Superior temporal gyrus (tissue), 1 donor: ENCODE data around the gene APH1A.
"Not testable (repeated sequence)": the region's sequence is repeated elsewhere in the genome, so short reads cannot be mapped to it uniquely, and the experiment has no call there.

ENCODE experiments used
- DNase-seq: peaks from one replicate; pipeline ENCODE4 v3.0.0-alpha.2; 2016; ENCODE audit errors: extremely low spot score

The APH1A gene

DNA sequence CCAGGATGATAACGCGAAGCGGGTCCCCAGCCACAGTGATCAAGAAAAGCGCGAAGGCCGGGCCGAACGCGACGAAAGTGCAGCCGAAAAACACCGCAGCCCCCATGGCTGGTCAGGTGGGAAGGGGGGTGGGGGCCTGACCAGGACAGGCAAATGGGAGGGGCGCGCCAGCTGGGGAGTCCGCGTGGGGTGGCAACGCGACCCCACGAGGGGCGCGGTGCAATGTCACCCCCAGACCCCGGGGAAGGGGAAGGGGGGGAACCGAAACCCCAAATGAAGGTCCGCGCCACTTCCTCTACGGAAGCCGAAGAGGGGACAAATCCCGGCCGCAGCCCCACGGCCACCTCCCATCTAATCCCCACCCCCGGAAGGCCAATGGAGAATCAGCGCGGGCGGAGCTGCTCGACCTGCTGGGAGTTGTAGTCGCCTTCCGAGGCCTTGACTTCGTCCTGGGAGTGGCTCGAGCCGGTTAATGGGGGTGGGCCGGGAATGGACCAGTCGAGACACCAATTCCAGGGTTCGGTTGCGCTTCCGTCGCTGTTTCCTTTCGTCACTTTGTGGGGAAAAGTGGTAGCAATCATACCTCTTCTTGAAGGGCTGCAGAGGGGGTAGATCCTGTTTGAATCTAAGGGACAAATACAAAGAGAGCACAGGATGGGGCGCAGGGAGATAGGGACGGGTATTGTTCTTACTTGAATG lies at the start of gene APH1A:
TSS of gene APH1A (minus strand) at position 312 of the 699 bp plus-strand sequence. CDS start at position 106, 206 bp downstream.
- peak; percentile 97 for DNase-seq

DNA sequence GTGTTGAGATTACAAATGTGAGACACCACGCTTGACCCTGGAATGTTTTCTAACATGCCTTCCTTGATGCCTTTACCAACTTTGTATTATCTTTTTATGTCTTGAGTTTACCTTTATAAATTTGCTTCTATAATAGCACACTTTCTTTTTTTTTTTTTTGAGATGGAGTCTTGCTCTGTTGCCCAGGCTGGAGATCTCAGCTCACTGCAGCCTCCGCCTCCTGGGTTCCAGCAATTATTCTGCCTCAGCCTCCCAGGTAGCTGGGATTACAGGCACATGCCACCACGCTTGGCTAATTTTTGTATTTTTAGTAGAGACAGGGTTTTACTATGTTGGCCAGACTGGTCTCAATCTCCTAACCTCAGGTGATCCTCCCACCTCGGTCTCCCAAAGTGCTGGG lies 45.9 kb upstream of the APH1A start:
- not testable (repeated sequence) for DNase-seq

DNA sequence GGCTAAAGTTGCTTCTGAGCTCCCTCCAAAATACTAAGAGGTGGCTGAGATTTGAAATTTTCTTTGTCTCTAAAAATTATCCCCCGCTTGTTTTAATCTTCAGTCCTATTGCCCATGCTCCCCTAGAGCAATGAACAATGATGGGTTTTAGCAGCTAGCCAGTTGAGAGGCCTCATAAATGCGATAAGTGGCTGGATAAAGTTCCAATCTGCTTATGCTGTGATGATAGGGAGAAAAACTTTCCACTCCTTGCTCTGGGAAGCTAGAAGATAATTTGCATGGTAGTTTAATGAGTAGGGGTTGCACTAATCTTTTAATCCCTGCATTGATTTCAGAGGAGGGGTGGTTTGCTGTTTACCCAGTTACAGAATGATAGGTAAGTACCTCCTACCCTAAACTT lies 42.9 kb upstream of the APH1A start:
- DNase-seq = no peak

DNA sequence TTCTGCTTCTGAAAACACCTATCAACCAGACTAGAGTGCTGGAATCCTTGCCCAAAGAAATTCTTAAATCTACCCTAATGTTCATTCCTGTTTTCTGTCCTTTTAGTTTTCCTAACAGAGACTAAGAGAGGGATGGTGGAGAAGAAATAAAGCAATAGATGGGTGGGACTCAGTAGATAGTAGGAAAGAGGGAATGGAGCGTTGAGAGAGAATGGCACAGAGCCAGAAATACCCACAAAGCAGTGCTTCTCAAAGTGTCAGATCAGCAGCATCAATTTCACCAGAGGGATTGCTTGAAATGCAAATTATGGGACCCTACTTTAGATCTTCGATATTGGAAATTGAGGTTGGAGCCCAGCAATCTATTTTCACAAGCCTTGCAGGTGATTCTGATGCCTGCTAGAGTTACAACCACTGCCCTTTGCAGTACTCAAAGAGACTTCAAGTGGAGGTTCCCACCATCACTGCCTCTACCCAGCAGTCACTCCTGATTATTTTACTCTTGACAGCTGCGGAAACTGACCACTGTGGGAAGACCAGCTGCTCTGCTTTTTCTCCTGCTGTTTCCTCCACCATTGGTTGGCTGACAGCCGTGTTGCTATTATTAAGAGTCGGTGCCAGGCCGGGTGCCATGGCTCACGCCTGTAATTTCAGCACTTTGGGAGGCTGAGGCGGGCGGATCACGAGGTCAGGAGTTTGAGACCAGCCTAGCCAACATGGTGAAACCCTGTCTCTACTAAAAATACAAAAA lies 41.1 kb upstream of the APH1A start:
- DNase-seq = no peak

DNA sequence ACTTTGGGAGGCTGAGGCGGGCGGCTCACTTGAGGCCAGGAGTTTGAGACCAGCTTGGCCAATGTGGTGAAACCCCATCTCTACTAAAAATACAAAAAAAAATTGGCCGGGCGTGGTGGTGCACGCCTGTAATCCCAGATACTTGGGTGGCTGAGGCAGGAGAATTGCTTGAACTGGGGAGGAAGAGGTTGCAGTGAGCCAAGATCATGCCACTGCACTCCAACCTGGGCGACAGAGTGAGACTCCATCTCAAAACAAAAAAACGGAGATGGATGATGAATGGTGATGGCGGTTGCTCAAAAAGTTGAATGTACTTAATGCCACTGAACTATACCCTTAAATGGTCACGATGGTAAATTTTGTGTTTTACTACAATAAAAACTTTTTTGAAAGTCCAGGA lies 39.8 kb upstream of the APH1A start:
- not testable (repeated sequence) for DNase-seq

DNA sequence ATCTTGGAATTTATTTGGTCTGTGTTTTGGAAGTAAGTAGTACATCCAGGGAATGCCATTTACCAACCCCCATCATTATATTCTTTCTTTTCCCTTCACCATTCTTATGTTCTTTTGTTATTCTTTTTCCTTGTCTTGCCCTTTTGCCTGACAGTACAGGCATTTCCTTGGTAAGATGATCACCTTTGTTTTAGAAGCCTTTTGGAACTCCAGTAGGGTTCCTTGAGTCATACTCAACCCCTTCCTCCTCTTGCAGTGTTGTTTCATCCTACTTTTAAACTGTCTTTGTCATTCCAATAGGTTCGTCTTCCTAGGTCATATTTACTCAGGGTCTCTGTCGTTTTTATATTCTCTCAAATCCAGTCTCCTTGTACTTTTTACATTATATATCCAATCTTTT lies 34.1 kb upstream of the APH1A start:
- no peak for DNase-seq

DNA sequence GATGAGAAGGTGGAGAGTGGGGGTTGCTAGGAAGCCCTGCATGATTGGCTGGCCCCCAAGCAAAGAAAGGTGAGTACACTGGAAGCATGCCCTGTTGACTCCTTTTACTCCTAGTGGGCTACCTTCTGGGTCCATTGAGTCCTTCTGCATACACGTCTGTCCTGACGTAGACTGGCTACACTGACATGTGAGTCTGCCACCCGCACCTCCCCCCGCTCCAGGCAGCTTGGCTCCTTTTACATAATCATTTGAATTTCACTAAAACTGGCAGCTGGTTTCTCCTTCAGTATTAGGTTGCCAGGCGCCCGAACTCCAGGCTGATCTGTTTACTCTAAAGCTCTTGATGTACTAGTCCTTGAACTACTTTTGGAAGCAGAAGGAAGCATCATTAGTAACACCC lies 33.5 kb upstream of the APH1A start:
- DNase-seq = peak; percentile 65

DNA sequence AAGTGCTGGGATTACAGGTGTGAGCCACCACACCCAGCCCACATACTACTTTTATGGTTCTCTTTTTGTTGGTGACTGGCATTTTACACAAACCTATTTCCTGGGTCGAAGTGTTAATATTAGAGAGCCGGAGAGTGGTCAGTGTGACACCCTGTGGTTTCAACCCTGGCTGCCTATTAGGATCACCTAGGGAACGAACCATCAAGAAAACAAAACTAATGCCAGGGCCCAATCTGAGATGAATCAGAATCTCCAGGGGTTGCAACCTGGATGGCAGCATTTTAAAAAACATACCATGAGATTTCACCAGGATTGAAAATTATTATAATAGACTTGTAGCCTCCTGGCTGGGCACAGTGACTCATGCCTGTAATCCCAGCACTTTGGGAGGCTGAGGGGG lies 30.9 kb upstream of the APH1A start:
- no peak for DNase-seq

DNA sequence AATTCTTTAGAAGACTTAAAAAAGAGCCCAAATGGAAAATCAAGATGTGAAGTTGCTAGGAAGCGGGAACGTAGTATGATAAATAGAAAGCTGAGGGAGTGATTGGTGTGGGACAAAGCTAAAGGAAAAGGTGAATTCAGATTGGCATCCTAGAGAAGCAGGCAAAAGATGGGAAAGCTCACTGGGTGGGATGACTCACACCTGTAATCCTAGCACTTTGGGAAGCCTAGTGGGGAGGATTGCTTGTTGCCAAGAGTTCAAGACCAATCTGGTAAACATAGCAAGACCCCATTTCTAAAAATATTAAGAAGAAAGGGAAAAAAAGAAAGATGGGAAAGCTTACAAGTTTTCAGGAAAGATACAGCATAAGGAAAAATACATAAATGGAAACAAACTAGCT lies 26.7 kb upstream of the APH1A start:
- DNase-seq = no peak

DNA sequence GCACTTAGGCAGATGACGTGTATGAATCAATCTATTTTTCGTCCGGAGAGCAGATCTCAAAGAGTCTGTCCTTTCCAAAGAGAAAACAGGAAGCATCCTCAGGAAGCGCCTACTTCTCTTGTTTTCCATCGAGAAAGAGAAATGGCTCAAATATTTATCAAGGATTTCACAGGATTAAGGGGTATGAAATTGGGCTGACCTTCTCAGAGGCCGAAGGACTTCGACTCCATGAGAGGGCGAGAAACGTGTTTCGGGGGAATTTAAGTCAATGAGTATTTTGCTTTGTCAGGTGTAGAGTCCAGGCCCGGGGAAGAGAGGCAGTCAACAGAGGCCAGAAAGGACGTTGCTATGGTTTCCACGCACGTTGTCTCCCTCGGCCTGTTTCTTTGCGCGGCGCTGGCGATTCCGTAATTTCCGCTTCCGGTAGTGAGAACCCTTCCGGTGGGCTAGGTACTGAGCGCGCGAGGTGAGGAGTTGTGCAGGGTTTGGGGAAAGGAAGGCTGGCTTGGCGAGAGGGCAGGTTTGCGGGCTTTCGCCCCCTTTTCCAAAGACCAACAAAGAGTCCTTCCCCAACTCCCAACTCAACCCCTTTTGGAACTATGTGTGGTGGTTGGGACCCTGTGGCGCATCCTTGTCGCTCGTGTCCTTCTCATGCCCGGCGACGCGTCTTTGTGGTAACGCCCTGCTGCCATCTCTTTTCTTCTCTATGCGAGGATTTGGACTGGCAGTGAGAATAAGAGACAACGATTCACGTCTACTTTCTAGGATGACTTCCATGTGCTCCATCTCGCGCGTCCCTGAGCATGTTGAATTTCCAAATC lies 24.8 kb upstream of the APH1A start, which contains the start of gene MRPS21:
TSS of gene MRPS21 (plus strand) at position 429 of the 821 bp plus-strand sequence. CDS start 506 bp downstream, outside the sequence.
- peak; percentile 96 for DNase-seq

DNA sequence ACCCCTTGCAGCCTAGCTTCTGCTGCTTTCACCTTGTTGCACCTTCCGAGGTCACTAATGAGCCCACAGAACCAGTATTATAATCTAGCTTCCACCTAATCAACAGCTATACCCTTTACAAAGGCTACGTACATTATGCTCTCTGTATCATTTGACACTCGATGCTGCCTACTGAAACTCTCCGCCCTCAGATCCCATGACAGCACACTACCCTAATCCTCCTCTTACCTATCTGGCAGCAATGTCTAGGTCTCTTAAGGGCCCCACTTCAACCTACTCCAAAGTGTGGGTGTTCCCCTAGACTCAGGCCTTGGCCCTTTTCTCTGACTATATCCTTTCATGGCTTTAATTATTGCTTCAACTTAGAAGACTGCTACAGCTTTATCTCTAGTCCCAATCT lies 20.0 kb upstream of the APH1A start:
- no peak for DNase-seq

DNA sequence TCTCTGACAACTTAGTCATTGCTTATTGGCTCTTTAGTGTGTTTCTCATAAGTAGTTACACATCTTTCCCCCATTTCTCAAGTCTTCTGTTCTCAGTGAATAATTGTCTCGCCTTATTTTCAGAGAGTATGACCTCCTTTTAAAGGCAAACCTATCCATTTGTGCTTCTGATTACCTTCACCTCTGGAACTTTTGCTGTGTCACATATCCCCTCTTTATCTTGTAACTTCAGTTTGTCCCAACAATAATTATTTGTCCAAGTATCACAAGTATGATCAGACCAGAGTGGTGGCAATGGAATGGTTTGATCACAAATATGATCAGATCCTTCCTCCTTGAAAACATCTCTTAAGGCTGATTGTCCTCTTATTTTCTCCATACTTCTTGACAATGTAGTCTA lies 19.6 kb upstream of the APH1A start:
- DNase-seq = no peak

DNA sequence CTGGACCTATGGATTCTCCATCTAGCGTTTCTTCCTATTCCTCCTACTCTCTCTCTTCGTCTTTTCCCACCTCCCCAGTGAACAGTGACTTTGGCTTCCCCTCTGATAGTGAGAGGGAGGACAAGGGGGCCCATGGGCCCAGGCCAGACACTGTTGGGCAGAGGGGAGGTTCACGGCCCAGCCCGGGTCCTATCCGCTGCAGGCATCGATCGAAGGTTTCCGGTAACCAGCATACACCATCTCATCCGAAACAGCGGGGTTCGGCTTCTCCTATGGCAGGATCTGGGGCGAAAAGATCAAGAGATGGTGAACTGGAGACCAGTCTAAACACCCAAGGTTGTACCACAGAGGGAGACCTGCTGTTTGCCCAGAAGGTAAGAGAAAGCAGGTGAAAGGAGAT lies 14.4 kb upstream of the APH1A start:
- DNase-seq = no peak

DNA sequence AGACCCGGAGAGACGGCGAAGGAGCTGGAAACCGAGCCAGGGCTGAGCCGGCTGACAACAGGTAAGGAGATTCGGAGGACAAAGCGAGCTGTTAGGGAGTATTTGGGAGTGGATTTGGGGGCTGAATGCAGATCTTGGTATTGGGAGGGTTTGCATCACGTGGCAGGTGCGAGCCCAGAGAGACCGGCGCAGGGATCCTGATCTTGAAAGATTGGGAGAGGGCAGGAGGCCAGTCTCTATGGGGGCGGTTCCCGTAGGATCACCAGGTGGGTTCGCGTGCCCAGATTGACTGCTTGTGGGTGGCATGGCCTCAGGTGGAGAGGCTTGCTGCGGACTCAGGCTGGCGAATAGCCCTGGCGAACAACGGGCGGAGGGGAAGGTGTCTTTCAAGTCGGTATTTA lies 13.7 kb upstream of the APH1A start:
- no peak for DNase-seq

DNA sequence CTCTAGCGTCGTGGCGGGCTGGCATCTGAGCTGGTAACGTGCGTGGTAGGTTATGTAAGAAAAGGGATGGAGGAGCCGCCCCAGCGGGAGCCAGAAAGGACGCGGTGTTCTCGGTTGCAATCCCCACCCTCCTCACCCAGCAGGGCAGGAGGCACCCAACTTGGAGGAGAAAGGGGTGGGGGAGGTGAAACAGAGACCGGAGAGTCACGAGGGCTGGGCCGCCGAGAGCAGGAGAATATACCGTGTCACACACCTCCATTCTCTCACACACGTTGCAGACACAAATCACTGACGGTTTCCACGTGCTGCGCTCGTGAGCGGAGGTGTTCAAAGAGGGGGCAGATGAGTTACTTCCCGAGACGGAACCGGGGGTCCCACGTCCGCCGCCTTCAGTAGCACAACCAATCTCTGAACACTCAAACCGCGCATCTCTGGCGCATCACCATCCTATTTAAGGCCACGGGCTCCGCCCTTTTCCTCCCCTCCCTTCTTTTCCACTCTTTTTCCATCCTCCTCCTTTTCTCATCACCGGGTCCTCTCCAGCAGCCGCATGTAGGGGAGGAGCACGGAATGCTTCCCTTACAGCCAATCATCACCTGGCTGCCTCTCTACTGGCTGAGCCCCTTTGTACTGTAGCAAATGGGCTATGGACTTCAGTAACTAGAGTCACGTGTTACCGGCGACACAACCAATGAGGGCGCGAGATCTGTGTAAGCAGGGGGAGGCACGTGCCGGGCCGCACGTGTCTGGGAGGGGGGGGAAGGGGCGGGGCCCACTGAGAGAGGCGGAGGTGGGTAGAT lies 13.1 kb upstream of the APH1A start, which contains the start of gene CIART:
TSS of gene CIART (plus strand) at position 797 of the 800 bp plus-strand sequence. CDS start 714 bp downstream, outside the sequence.
- peak; percentile 98 for DNase-seq

DNA sequence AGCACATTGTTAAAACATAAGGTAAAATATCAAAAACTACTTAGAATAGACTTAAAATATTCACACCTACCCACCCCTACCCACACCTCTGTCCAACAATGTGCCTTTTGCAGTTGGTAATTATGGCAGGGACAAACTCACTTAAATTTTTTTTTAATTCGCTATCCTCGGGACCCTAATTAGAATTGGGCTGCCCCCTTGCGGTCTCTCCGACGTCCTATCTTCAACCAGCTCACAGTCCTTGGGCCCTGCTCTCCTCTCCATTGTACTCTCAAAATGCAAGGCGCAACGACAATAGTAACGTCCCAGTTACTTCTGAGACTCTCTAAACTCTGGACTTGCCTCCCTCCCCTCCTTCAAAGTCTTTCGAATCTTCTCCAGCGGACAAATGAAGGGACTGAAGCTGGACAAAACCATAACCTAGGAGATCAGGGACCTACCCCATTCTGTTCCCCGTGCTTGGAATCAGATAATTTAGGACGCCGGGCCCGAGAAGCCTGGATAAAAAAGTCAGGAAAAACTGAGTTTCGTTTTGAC lies 12.5 kb upstream of the APH1A start:
- DNase-seq = peak; percentile 90

DNA sequence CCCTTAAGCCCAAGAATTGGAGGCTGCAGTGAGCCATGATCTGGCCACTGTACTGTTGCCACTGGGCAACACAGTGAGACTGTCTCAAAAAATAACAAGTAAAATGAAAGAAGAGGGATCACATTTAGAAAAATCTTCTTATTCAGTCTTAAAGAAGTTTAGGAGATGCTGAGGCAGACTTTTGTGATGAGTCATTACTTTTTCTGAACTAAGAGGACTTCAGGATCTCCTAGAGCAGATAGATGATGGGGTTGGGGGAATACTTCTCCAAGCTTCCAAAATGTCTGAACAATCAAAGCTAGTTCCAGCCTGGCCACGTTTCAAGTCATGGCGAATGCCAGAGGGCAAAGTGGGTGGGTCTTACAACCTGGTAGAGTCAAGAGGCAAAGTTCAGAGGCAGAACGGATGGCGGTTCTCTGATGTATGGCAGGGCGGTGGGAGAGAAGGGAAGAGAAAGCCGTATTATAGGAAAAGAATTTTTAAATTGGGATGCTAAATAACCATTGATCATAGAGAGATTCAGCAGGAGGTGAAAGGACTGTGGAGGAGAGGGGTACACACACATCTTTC lies 11.4 kb upstream of the APH1A start:
- no peak for DNase-seq

DNA sequence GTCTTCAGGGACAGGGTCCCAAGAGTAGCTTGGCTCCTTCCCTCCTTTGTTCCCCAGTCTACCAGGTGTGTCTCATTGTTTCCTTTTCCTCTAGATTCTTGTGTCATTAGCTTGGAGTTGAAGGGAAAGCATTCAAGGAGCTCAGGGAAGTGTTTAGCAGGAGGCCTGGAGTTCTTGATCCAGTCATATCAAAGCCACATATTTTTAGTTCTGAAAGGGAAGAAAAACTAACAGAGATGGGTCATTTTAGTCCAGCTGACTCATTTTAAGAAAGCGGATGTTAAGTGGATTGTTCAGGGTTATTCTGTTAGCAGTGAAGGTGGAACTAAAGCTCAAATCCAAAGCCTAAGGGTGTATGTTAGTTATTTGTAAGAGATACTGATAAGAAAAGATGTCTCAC lies 4.5 kb upstream of the APH1A start:
- DNase-seq = no peak

DNA sequence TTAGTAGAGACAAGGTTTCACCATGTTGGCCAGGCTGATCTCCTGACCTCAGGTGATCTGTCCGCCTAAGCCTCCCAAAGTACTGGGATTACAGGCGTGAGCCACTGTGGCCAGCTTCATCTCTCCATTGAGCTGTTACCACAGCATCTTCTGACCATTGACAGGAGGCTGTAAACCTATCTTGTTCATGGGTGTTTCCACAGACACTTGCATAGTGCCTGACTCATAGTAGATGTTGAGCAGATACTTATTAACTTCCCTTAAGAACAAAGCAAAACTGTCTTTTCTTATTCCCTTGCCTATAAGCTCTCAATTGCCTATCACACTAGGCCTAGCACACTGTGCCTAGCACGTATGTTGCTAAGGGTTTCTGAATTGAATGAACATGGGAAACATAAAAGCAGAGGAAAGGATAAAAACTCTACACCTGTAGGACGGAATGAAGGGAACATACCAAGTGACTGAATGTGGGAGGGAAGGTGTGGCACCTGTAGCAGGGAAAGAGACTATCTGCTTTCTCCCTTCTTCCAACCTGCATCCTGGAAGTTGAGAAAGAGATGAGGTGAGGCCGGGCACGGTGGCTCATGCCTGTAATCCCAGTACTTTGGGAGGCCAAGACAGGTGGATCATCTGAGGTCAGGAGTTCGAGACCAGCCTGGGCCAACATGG lies 2.6 kb upstream of the APH1A start:
- DNase-seq = no peak

DNA sequence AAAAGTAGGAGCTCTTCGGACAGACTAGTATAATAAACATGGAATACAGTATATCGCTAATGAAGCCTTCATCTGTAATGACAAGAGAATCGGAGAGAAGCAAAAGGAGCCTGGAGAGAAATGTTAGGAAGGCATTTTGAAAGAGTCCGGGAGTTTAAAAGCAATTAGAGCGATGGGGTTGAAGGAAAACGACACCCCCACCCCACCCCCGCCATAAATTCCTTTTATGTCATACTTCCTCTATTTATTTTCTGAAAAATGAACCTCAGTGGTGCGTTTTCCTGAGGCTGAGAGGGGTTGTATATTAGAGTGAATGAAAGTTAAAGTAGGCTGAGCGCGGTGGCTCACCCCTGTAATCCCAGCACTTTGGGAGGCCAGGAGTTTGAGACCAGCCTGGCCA lies 635 bp upstream of the APH1A start:
- no peak for DNase-seq
